Measurements from ENCODE around the gene NAPEPLD.
A peak's percentile ranks its signal among the peaks of the same experiment; 100 is the strongest.

NAPEPLD gene

DNA sequence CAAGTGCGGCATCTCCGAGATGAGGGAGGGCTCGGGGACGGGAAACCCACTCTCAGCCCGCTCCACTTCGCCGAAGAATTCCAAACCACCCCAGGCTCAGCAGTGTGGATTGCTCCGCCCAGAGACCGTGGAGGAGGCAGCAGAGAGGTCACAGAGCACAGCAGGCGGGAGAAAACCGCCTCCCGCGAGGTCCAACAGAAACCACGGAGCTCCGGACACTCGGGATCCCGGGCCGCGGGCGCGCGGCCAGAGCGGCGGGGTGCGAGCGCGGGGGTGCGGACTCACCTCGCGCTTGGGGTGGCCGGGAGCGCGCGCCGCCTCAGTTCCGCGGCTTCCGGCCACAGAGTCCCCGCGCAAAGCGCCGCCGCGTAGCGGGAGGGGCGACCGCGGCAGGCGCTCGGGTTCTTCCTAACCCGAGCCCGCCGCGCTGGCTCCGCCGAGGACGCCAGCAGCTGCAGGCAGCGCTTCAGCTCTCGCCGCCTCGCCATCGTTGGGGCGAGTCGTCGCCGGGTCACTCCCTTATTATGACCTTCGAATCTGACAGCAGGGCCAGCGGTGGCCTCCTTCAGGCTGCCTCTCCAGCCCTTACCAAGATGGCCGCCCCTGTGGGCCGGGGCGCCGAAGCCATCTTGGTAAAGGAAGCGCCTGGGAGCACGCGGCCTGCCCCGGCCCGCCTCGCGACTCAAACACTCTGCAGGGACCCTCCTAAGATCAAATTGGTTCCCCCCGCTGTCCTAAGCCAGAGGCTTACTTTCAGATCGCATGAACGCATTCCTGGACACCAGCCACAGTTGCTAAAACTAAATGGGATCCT lies at the start of gene NAPEPLD (continued):
- TF ChIP-seq ZNF155 (tag by site-specific recombination; IDR thresholded peaks at IDR 0.05) (no peak), ZNF777 (tag by site-specific recombination; IDR thresholded peaks at IDR 0.05; ENCODE audit: borderline replicate concordance) (no peak), ZNF175 (tag by site-specific recombination; IDR thresholded peaks at IDR 0.05) (no peak), KLF7 (tag by site-specific recombination; IDR thresholded peaks at IDR 0.05; ENCODE audit: borderline replicate concordance) (peak; percentile 56; the same call in 1 of the 2 replicates), ZNF837 (tag by site-specific recombination; IDR thresholded peaks at IDR 0.05) (no peak), ZFHX2 (tag by site-specific recombination; conservative IDR thresholded peaks at IDR 0.05) (peak; percentile 45), ZNF660 (tag by site-specific recombination; IDR thresholded peaks at IDR 0.05) (peak; percentile 87), GLIS2 (tag by site-specific recombination; IDR thresholded peaks at IDR 0.05) (peak; percentile 96), SP3 (tag by site-specific recombination; IDR thresholded peaks at IDR 0.05) (peak; percentile 77), ZNF266 (tag by site-specific recombination; IDR thresholded peaks at IDR 0.05; ENCODE audit: low read depth) (no peak), ZNF350 (tag by site-specific recombination; IDR thresholded peaks at IDR 0.05) (no peak), SP7 (tag by site-specific recombination; IDR thresholded peaks at IDR 0.05) (peak; percentile 83), ZNF658 (tag by site-specific recombination; IDR thresholded peaks at IDR 0.05) (no peak), BCL11B (tag by site-specific recombination; IDR thresholded peaks at IDR 0.05; ENCODE audit: low read depth) (no peak), ZSCAN16 (tag by site-specific recombination; IDR thresholded peaks at IDR 0.05) (0 out of 2 replicates have a peak, but pooled peaks have one; percentile 17), KLF1 (tag by site-specific recombination; IDR thresholded peaks at IDR 0.05) (peak; percentile 12; the same call in 1 of the 2 replicates), ZNF600 (tag by site-specific recombination; IDR thresholded peaks at IDR 0.05) (peak; percentile 84), MEIS1 (CRISPR knock-in tag; IDR thresholded peaks at IDR 0.05; ENCODE audit: borderline replicate concordance) (no peak), ZNF555 (tag by site-specific recombination; conservative IDR thresholded peaks at IDR 0.05) (no peak), ZSCAN23 (tag by site-specific recombination; IDR thresholded peaks at IDR 0.05) (no peak)
- TF ChIP-seq, protein P1, sequence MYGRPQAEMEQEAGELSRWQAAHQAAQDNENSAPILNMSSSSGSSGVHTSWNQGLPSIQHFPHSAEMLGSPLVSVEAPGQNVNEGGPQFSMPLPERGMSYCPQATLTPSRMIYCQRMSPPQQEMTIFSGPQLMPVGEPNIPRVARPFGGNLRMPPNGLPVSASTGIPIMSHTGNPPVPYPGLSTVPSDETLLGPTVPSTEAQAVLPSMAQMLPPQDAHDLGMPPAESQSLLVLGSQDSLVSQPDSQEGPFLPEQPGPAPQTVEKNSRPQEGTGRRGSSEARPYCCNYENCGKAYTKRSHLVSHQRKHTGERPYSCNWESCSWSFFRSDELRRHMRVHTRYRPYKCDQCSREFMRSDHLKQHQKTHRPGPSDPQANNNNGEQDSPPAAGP (tag by site-specific recombination; IDR thresholded peaks at IDR 0.05): 0 out of 2 replicates have a peak, but pooled peaks have one; percentile 22
- TF ChIP-seq, protein P2, sequence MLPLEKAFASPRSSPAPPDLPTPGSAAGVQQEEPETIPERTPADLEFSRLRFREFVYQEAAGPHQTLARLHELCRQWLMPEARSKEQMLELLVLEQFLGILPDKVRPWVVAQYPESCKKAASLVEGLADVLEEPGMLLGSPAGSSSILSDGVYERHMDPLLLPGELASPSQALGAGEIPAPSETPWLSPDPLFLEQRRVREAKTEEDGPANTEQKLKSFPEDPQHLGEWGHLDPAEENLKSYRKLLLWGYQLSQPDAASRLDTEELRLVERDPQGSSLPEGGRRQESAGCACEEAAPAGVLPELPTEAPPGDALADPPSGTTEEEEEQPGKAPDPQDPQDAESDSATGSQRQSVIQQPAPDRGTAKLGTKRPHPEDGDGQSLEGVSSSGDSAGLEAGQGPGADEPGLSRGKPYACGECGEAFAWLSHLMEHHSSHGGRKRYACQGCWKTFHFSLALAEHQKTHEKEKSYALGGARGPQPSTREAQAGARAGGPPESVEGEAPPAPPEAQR (tag by site-specific recombination; IDR thresholded peaks at IDR 0.05): no peak
- TF ChIP-seq, protein P3, sequence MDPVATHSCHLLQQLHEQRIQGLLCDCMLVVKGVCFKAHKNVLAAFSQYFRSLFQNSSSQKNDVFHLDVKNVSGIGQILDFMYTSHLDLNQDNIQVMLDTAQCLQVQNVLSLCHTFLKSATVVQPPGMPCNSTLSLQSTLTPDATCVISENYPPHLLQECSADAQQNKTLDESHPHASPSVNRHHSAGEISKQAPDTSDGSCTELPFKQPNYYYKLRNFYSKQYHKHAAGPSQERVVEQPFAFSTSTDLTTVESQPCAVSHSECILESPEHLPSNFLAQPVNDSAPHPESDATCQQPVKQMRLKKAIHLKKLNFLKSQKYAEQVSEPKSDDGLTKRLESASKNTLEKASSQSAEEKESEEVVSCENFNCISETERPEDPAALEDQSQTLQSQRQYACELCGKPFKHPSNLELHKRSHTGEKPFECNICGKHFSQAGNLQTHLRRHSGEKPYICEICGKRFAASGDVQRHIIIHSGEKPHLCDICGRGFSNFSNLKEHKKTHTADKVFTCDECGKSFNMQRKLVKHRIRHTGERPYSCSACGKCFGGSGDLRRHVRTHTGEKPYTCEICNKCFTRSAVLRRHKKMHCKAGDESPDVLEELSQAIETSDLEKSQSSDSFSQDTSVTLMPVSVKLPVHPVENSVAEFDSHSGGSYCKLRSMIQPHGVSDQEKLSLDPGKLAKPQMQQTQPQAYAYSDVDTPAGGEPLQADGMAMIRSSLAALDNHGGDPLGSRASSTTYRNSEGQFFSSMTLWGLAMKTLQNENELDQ (tag by site-specific recombination; IDR thresholded peaks at IDR 0.05; ENCODE audit: low read depth): no peak
- TF ChIP-seq, protein P4, sequence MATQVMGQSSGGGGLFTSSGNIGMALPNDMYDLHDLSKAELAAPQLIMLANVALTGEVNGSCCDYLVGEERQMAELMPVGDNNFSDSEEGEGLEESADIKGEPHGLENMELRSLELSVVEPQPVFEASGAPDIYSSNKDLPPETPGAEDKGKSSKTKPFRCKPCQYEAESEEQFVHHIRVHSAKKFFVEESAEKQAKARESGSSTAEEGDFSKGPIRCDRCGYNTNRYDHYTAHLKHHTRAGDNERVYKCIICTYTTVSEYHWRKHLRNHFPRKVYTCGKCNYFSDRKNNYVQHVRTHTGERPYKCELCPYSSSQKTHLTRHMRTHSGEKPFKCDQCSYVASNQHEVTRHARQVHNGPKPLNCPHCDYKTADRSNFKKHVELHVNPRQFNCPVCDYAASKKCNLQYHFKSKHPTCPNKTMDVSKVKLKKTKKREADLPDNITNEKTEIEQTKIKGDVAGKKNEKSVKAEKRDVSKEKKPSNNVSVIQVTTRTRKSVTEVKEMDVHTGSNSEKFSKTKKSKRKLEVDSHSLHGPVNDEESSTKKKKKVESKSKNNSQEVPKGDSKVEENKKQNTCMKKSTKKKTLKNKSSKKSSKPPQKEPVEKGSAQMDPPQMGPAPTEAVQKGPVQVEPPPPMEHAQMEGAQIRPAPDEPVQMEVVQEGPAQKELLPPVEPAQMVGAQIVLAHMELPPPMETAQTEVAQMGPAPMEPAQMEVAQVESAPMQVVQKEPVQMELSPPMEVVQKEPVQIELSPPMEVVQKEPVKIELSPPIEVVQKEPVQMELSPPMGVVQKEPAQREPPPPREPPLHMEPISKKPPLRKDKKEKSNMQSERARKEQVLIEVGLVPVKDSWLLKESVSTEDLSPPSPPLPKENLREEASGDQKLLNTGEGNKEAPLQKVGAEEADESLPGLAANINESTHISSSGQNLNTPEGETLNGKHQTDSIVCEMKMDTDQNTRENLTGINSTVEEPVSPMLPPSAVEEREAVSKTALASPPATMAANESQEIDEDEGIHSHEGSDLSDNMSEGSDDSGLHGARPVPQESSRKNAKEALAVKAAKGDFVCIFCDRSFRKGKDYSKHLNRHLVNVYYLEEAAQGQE (tag by site-specific recombination; IDR thresholded peaks at IDR 0.05): no peak
- TF ChIP-seq, protein P5, sequence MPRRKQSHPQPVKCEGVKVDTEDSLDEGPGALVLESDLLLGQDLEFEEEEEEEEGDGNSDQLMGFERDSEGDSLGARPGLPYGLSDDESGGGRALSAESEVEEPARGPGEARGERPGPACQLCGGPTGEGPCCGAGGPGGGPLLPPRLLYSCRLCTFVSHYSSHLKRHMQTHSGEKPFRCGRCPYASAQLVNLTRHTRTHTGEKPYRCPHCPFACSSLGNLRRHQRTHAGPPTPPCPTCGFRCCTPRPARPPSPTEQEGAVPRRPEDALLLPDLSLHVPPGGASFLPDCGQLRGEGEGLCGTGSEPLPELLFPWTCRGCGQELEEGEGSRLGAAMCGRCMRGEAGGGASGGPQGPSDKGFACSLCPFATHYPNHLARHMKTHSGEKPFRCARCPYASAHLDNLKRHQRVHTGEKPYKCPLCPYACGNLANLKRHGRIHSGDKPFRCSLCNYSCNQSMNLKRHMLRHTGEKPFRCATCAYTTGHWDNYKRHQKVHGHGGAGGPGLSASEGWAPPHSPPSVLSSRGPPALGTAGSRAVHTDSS (tag by site-specific recombination; IDR thresholded peaks at IDR 0.05): no peak
- TF ChIP-seq, protein P6, sequence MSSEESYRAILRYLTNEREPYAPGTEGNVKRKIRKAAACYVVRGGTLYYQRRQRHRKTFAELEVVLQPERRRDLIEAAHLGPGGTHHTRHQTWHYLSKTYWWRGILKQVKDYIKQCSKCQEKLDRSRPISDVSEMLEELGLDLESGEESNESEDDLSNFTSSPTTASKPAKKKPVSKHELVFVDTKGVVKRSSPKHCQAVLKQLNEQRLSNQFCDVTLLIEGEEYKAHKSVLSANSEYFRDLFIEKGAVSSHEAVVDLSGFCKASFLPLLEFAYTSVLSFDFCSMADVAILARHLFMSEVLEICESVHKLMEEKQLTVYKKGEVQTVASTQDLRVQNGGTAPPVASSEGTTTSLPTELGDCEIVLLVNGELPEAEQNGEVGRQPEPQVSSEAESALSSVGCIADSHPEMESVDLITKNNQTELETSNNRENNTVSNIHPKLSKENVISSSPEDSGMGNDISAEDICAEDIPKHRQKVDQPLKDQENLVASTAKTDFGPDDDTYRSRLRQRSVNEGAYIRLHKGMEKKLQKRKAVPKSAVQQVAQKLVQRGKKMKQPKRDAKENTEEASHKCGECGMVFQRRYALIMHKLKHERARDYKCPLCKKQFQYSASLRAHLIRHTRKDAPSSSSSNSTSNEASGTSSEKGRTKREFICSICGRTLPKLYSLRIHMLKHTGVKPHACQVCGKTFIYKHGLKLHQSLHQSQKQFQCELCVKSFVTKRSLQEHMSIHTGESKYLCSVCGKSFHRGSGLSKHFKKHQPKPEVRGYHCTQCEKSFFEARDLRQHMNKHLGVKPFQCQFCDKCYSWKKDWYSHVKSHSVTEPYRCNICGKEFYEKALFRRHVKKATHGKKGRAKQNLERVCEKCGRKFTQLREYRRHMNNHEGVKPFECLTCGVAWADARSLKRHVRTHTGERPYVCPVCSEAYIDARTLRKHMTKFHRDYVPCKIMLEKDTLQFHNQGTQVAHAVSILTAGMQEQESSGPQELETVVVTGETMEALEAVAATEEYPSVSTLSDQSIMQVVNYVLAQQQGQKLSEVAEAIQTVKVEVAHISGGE (tag by site-specific recombination; conservative IDR thresholded peaks at IDR 0.05; ENCODE audit: low read depth): peak; percentile 87

All from HEK293 (cell line).